Inflammatory macrophage (primary cell): ENCODE data around the gene RARB.

Experiments
- DNase-seq, 2 donors: peaks; one replicate each; pipeline ENCODE4 v3.0.0-alpha.2; 2020 to 2022

Gene RARB

GRCh38 chr3:25510797-25511196, 82.7 kb downstream of the RARB start:
- no peak for DNase-seq

- DNase-seq: no peak
Observed at GRCh38 chr3:25511972-25512721, 84.1 kb downstream of the RARB start.

- no peak for DNase-seq
Observed at GRCh38 chr3:25513642-25514266, 85.7 kb downstream of the RARB start.

- no peak for DNase-seq
Observed at GRCh38 chr3:25515171-25515570, 87.1 kb downstream of the RARB start.

GRCh38 chr3:25520926-25521559, 93.0 kb downstream of the RARB start:
- no peak for DNase-seq

- no peak for DNase-seq
Observed at GRCh38 chr3:25527336-25527735, 99.3 kb downstream of the RARB start.

GRCh38 chr3:25527801-25528200, 99.7 kb downstream of the RARB start:
- DNase-seq: no peak

- DNase-seq: no peak
Observed at GRCh38 chr3:25531971-25532370, 103.9 kb downstream of the RARB start.

- peak; percentile 56 to 69 for DNase-seq
Observed at GRCh38 chr3:25532431-25533162, 104.5 kb downstream of the RARB start.

GRCh38 chr3:25533399-25533798, 105.3 kb downstream of the RARB start:
- no peak for DNase-seq

GRCh38 chr3:25534007-25534406, 105.9 kb downstream of the RARB start:
- no peak for DNase-seq

- DNase-seq: no peak
Observed at GRCh38 chr3:25536521-25537391, 108.7 kb downstream of the RARB start.

- no peak for DNase-seq
Observed at GRCh38 chr3:25537516-25537915, 109.5 kb downstream of the RARB start.

GRCh38 chr3:25540273-25540672, 112.2 kb downstream of the RARB start:
- no peak for DNase-seq

- DNase-seq: no peak
Observed at GRCh38 chr3:25542492-25543039, 114.5 kb downstream of the RARB start.

- no peak for DNase-seq
Observed at GRCh38 chr3:25547103-25547502, 119.0 kb downstream of the RARB start.

- no peak for DNase-seq
Observed at GRCh38 chr3:25547943-25548674, 120.0 kb downstream of the RARB start.

GRCh38 chr3:25548836-25549235, 120.8 kb downstream of the RARB start:
- no peak for DNase-seq

GRCh38 chr3:25552251-25552650, 124.2 kb downstream of the RARB start:
- DNase-seq: no peak

- DNase-seq: no peak
Observed at GRCh38 chr3:25554376-25554775, 126.3 kb downstream of the RARB start.
